ENCODE measurements around the gene JPH4. TPM values are rescaled to one million over a fixed set of nuclear protein-coding genes. Genes with fewer than 3 reads are reported as not detected.

Gene JPH4
- total and polyA plus RNA-seq, 8 donors: 0.15 to 1.1 (median 0.47) TPM; not detected in 2

- intact Hi-C loops (cut with DNase I; ENCODE audit: low total_unique reads): no loop called here
These were observed 42.1 kb downstream of the JPH4 start for GRCh38 chr14:23536494-23536893.

GRCh38 chr14:23535943-23536342 lies 42.6 kb downstream of the JPH4 start:
- Histone ChIP-seq H3K4me3 (no peak overlapping the region), H3K27me3 (no peaks in the 10 kb centered on the region), H3K9me3 (no peaks in the 10 kb centered on the region), H3K4me1 (peaks cover 0 to 10% (median 0%) of the 10 kb centered on the region in 4 donors), H3K27ac (no peak overlapping the region), H3K36me3 (peaks cover 0 to 11% (median 5%) of the 10 kb centered on the region in 4 donors)
- WGBS, 5 donors: 82 to 88% (median 86%) methylated on average over 4 of the region's 4 CpGs
- TF ChIP-seq, protein P1, sequence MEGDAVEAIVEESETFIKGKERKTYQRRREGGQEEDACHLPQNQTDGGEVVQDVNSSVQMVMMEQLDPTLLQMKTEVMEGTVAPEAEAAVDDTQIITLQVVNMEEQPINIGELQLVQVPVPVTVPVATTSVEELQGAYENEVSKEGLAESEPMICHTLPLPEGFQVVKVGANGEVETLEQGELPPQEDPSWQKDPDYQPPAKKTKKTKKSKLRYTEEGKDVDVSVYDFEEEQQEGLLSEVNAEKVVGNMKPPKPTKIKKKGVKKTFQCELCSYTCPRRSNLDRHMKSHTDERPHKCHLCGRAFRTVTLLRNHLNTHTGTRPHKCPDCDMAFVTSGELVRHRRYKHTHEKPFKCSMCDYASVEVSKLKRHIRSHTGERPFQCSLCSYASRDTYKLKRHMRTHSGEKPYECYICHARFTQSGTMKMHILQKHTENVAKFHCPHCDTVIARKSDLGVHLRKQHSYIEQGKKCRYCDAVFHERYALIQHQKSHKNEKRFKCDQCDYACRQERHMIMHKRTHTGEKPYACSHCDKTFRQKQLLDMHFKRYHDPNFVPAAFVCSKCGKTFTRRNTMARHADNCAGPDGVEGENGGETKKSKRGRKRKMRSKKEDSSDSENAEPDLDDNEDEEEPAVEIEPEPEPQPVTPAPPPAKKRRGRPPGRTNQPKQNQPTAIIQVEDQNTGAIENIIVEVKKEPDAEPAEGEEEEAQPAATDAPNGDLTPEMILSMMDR (IDR thresholded peaks at IDR 0.05): no peak
- no peak for TF ChIP-seq EP300 (IDR thresholded peaks at IDR 0.05)
- no peak for TF ChIP-seq POLR2AphosphoS5 (IDR thresholded peaks at IDR 0.05)
- TF ChIP-seq POLR2A (IDR thresholded peaks at IDR 0.05): no peak
- intact Hi-C loops (cut with DNase I; ENCODE audit: low total_unique reads): no loop called here
- no peak for DNase-seq

More at GRCh38 chr14:23536494-23536893, 42.1 kb downstream of the JPH4 start:
- TF ChIP-seq EP300 (IDR thresholded peaks at IDR 0.05) (no peak), POLR2A (IDR thresholded peaks at IDR 0.05) (no peak), POLR2AphosphoS5 (IDR thresholded peaks at IDR 0.05) (no peak)
- TF ChIP-seq, protein P1 (IDR thresholded peaks at IDR 0.05): no peak
- WGBS, 5 donors: 86 to 96% (median 88%) methylated on average over 2 of the region's 2 CpGs
- H3K9me3 ChIP-seq: no peaks in the 10 kb centered on the region
- DNase-seq: no peak
- no peaks in the 10 kb centered on the region for H3K27me3 ChIP-seq
- H3K36me3 ChIP-seq: peaks cover 0 to 11% (median 5%) of the 10 kb centered on the region in 4 donors
- no peak overlapping the region for H3K4me3 ChIP-seq
- H3K4me1 ChIP-seq: peaks cover 0 to 10% (median 0%) of the 10 kb centered on the region in 4 donors
- H3K27ac ChIP-seq: no peak overlapping the region

DNA sequence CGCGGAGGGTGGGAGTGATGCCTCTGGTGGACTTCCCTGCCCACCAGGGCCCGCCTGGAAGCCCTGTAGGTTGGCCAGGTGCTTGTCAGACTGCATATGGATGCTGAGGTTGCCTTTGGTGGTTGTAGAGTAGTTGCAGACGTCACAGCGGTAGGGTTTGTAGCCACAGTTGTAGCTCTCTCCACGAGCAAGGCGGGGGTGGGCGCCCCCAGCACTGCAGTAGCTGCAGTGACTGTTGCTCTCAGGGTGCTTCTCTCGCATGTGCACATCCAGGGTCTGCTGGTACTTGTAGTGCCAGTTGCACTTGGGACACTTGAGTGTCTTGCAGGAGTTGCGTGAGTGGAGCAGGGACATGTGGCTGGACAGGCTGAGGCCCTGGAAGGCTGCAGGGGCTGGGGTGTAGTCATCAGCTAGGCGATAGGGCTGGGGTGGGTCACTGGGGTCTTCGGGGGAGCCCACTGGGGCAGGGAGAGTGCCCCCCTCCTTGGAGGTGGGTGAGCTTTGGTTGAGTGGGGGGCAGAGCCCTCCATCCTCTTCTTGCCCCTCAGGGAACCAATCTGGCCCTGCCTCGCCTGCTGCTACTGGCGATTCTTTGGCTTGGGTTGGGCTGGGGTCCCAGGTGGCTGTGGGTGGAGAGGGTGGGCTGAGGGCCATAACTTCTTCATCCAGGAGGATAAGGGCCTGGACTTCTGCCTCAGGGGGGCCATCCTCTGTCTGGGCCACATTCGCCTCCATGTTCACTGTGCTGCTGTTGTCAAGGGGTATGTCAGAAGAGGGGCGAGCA lies 44.7 kb downstream of the JPH4 start:
- H3K27me3 ChIP-seq: no peaks in the 10 kb centered on the region
- no peak for DNase-seq
- no peak overlapping the region for H3K27ac ChIP-seq
- intact Hi-C loops (cut with DNase I; ENCODE audit: low total_unique reads): no loop called here
- H3K9me3 ChIP-seq: no peaks in the 10 kb centered on the region
- WGBS, 5 donors: 92 to 95% (median 94%) methylated on average over 11 to 16 of the region's 16 CpGs
- H3K4me1 ChIP-seq: peaks cover 0 to 2% (median 0%) of the 10 kb centered on the region in 4 donors
- TF ChIP-seq POLR2AphosphoS5 (IDR thresholded peaks at IDR 0.05) (no peak), POLR2A (IDR thresholded peaks at IDR 0.05) (no peak), EP300 (IDR thresholded peaks at IDR 0.05) (no peak)
- TF ChIP-seq, protein P1 (IDR thresholded peaks at IDR 0.05): no peak
- H3K36me3 ChIP-seq: peaks cover 0 to 11% (median 5%) of the 10 kb centered on the region in 4 donors
- no peak overlapping the region for H3K4me3 ChIP-seq

GRCh38 chr14:23532658-23533057 lies 45.9 kb downstream of the JPH4 start:
- Histone ChIP-seq H3K4me3 (no peak overlapping the region), H3K27me3 (no peaks in the 10 kb centered on the region), H3K4me1 (no peaks in the 10 kb centered on the region), H3K9me3 (no peaks in the 10 kb centered on the region), H3K36me3 (peaks cover 0 to 12% (median 5%) of the 10 kb centered on the region in 4 donors), H3K27ac (no peak overlapping the region)
- TF ChIP-seq POLR2A (IDR thresholded peaks at IDR 0.05): no peak
- TF ChIP-seq POLR2AphosphoS5 (IDR thresholded peaks at IDR 0.05): no peak
- TF ChIP-seq, protein P1 (IDR thresholded peaks at IDR 0.05): no peak
- TF ChIP-seq EP300 (IDR thresholded peaks at IDR 0.05): no peak
- WGBS, 5 donors: 94 to 100% (median 95%) methylated on average over 5 to 7 of the region's 7 CpGs
- no peak for DNase-seq
- intact Hi-C loops (cut with DNase I; ENCODE audit: low total_unique reads): no loop called here

Measured in stomach (tissue), 9 donors.